Fibroblast of skin of right quadriceps (primary cell): ENCODE results near the gene ATF7.
A peak's percentile ranks its signal among the peaks of the same experiment; 100 is the strongest.
"Not testable (repeated sequence)": the region's sequence is repeated elsewhere in the genome, so short reads cannot be mapped to it uniquely, and the experiment has no call there.

Experiments
- DNase-seq: peaks from one replicate; pipeline ENCODE4 v3.0.0-alpha.2; 2013

ATF7 gene

DNA sequence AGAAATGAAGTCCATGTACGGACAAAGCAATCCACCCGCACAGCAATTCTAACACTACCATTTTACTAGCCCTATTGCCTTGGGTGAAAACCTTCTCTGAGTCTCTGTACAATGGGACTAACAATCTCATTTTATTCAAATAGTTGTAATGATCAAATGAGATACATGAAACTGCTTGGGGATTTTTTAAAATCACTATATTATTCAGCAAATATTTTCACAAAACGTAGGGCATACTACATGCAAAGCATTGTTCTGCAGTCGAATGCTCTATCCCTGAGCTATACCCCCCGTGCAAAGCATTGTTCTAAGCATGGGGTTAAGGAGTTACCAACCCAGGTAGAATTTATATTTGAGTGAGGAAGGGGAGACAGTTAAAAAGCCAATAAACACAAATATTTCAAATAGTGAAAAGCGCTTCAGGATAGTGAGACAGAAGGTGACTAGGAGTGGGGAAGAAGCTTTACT lies 554 bp upstream of the ATF7 start:
- DNase-seq: no peak

DNA sequence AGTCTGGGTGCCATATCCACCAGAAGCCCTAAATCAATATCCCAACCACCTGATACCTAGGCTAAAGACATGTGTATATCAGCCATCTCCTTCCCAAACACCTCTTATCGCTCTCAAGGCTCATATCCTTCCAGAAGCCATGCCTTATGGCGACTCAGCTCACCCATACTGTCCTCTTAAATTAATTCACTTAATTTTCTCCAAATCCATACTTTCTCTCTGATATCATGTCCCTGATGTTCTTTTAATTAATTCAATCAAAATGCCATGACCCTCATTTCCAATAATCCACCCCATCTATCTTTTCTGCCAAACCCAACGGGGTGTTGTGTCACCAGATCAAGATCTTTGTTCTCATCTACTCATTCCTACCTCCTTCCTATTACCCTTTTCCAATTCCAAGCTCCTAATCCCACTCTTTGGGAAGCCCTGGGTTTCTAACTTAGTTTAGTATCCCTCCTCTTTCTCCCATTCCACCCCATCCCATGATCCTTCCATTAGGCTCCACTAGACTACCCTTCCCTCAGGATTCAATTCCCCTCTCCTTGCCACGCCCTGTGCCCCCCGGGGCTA lies 723 bp downstream of the ATF7 start:
- no peak for DNase-seq

DNA sequence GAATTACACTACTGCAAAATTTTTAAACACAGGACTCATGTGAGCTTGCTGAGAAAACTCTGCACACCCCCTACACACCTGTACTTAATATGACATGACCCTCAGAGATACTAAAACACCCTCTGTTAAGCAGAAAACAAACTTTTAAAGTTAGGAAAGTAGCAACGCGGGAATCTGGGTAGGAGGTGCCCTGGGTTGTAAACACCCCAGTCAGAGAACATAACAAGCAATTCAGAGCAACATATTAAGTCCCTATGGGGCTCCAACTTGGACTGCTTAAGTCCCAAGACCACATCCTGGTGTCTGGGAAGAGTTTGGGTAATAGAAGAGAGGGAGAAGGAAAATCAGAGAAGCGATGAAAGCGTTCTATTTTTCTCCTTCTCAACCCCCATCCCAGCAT lies 1.2 kb downstream of the ATF7 start:
- DNase-seq: no peak

- DNase-seq: no peak
Measured at GRCh38 chr12:53624458-53624857, 1.7 kb downstream of the ATF7 start.

- DNase-seq: peak; percentile 31
Measured at GRCh38 chr12:53623548-53624385, 2.4 kb downstream of the ATF7 start.

GRCh38 chr12:53622724-53623123 lies 3.5 kb downstream of the ATF7 start:
- no peak for DNase-seq

- DNase-seq: no peak
Measured at GRCh38 chr12:53618275-53618674, 7.9 kb downstream of the ATF7 start.

- DNase-seq: no peak
Measured at GRCh38 chr12:53617700-53618099, 8.5 kb downstream of the ATF7 start.

GRCh38 chr12:53616950-53617349 lies 9.2 kb downstream of the ATF7 start:
- no peak for DNase-seq

DNA sequence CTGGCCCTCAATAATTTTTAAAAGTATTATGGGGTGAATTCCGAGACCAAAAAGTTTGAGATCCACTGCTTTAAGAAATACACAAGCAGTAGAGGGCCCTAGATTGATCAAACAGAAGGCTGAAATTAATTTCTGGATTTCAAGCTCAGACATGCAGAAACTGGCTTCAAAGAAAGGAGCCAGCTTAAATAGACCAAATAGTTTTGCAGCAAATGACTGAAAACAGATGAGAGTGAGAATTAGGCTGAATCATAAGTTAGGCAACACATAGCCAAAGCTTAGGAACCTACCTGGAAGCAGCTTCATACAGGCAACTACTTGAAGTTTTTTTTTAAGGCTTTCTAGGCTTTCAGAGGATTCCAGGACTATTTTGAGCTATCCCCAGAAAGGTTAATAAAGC lies 12.4 kb downstream of the ATF7 start:
- peak; percentile 28 for DNase-seq

GRCh38 chr12:53612978-53613377 lies 13.2 kb downstream of the ATF7 start:
- no peak for DNase-seq

- no peak for DNase-seq
Measured at GRCh38 chr12:53611304-53611703, 14.9 kb downstream of the ATF7 start.

GRCh38 chr12:53606688-53607087 lies 19.5 kb downstream of the ATF7 start:
- DNase-seq: not testable (repeated sequence)

DNA sequence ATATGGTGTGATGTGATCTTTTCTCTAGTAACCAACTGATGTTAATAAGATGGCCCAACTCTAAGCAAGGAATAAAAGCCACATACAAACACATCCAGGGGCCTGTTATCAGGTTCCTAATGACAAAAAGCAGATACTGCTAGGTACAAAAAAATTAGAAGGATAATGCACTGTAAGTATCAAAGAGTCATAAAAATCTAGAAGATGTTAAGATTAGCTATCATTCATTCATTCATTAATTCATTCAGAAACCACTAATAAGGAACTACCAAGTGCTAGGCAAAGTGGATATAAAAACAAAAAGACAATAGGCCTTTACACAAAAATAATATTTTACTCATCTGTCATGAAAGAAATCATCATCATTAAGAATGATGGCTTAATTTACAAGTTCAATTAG lies 21.6 kb downstream of the ATF7 start:
- no peak for DNase-seq

DNA sequence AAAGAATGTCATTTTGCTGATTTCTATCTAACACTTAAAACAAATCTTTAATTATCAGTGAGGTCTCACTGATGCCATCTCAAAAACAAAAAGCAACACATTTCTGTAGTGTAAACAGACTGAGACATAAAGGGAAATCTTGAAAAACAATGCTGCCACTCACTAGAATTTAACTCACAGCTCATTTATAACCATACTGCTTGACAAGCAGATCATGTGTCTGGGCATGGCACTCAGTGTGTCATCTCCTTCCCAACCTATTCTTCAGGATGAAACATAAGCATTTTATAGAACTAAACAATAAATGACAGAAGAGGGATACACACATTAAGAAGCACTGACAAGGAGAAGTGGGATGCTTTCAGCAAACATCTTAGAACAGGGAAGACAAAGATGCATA lies 22.4 kb downstream of the ATF7 start:
- no peak for DNase-seq

- no peak for DNase-seq
Measured at GRCh38 chr12:53603196-53603595, 23.0 kb downstream of the ATF7 start.

GRCh38 chr12:53602176-53602864 lies 23.9 kb downstream of the ATF7 start:
- DNase-seq: no peak

DNA sequence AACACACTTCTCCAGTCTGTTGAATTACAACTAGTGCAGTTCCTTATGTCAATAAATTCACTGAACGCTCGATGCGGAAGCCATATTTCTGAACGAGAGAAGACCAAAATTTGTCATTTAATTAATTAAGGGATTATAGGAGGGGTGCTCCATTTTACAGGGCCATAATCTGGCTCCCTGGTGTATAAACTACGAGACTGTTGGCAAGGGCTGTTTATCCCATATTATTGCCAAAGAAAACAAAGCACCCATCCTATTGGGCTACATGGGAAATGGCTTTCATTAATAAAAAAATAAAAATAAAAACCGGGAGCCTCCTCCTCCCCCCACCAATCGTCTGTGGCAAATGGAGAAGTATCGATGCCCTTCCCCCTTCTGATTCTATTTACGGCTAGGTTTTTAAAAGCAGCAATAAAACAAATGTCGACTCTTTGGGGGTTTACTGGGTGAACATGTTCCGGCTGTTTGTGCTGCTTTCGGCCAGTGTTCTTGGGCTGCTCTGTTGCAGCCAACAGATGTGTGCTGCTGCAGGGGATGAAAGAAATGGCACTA lies 24.8 kb downstream of the ATF7 start:
- DNase-seq: no peak

GRCh38 chr12:53600490-53601295 lies 25.5 kb downstream of the ATF7 start:
- DNase-seq: no peak

DNA sequence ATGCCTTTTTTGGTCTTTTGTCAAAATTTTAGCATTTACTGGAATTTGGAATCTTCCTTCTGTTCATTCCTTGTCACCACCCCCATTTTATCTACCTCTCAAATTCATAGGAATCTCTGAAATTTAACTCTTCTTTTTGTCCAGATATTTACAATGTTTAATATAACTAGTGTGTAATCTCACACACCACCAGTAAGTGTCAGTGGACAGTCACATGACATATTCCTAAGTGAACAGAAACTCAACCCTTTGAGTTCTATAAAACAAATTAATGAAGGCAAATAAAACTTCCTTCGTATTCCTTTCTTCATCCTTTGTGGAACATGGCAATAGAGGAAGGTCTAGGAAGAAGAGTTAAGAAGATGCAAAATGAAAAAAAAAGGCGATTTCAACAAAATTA lies 26.6 kb downstream of the ATF7 start:
- no peak for DNase-seq

DNA sequence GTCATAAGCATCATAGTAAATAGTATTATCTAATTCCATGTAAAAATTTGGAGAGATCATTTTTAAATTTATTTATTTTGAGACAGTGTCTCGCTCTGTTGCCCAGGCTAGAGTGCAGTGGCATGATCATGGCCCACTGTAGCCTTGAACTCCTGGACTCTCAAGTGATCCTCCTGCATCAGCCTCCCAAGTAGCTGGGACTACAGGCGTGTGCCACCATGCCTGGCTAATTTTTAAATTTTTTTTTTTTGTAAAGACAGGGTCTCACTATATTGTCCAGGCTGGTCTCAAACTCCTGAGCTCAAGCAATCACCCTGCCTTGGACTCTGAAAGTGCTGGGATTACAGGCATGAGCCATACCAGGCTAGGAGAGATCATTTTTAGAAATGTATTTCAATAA lies 27.2 kb downstream of the ATF7 start:
- DNase-seq: not testable (repeated sequence)

DNA sequence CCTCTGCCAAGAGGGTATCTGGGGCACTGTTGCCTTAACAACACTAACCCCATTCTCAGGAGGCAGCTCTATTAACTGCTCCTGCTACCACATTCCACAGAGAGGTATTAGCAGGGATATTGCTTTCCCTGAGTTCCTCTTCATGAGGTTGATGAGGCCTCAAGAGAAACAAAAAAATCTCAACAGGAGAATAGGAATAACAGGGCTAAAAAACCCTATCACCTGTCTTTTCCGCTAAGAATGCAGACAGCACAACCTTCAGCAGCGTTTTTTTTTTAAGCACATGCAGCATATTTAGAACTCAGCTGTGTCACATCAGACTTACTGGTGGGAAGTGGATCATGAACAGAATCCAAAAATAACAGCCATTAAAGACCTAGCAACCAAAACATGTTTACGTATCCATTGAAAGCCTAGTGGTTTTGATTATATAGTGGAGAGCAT lies 29.2 kb downstream of the ATF7 start:
- DNase-seq: peak; percentile 47
